Loucy (cell line): Measurements from ENCODE around the gene C12orf56.

Experiments used
- H2AFZ ChIP-seq: fragments of 200-600 bp; sonication (generic); 2 replicates; pipeline ENCODE4 v1.6.0; 2016; ENCODE audit warnings: antibody characterized with exemption, mild to moderate bottlenecking, low read length, moderate library complexity
- H3F3A ChIP-seq: fragments of 200-600 bp; 2 replicates; pipeline ENCODE4 v1.6.0; 2016; ENCODE audit warnings: antibody characterized with exemption, low read depth, mild to moderate bottlenecking
- H3K27me3 ChIP-seq: fragments of 200-600 bp; sonication (generic); 2 replicates; pipeline ENCODE4 v1.6.1; 2014; ENCODE audit warnings: low read length, mild to moderate bottlenecking; ENCODE audit not compliant: insufficient read depth, poor library complexity, severe bottlenecking
- H3K36me3 ChIP-seq: fragments of 200-600 bp; sonication (generic); 2 replicates; pipeline ENCODE4 v1.6.1; 2016; ENCODE audit warnings: low read length; ENCODE audit not compliant: insufficient read depth
- H3K4me1 ChIP-seq: fragments of 200-600 bp; sonication (generic); 2 replicates; pipeline ENCODE4 v1.5.1; 2014; ENCODE audit warnings: low read length, mild to moderate bottlenecking; ENCODE audit not compliant: insufficient read depth, poor library complexity, severe bottlenecking
- H3K4me2 ChIP-seq: fragments of 200-600 bp; sonication (generic); 2 replicates; pipeline ENCODE4 v1.6.0; 2014; ENCODE audit warnings: antibody characterized with exemption, low read length, low read depth, mild to moderate bottlenecking; ENCODE audit not compliant: poor library complexity, severe bottlenecking
- H3K4me3 ChIP-seq: fragments of 200-600 bp; sonication (generic); 2 replicates; pipeline ENCODE4 v1.5.1; 2014; ENCODE audit warnings: low read length, mild to moderate bottlenecking, mixed read lengths; ENCODE audit not compliant: poor library complexity, severe bottlenecking
- H3K79me2 ChIP-seq: fragments of 200-600 bp; sonication (generic); 2 replicates; pipeline ENCODE4 v1.6.1; 2014; ENCODE audit warnings: low read length; ENCODE audit not compliant: insufficient read depth
- H3K9ac ChIP-seq: fragments of 200-600 bp; sonication (generic); 2 replicates; pipeline ENCODE4 v1.6.0; 2014; ENCODE audit warnings: mild to moderate bottlenecking, low read depth, low read length, moderate library complexity; ENCODE audit not compliant: poor library complexity, severe bottlenecking
- H3K9me2 ChIP-seq: fragments of 200-600 bp; sonication (generic); replicated peaks from 2 replicates; pipeline ENCODE4 v1.6.1; 2016; ENCODE audit warnings: low read depth, low read length, mixed read lengths
- H3K9me3 ChIP-seq: fragments of 200-600 bp; sonication (generic); 2 replicates; pipeline ENCODE4 v1.6.1; 2014; ENCODE audit warnings: mild to moderate bottlenecking, antibody characterized with exemption, low read length, low read depth; ENCODE audit not compliant: insufficient read depth
- H4K20me1 ChIP-seq: fragments of 200-600 bp; sonication (generic); 2 replicates; pipeline ENCODE4 v1.6.0; 2014; ENCODE audit warnings: antibody characterized with exemption, low read length, mild to moderate bottlenecking; ENCODE audit not compliant: insufficient read depth, poor library complexity, severe bottlenecking
- CTCF ChIP-seq: fragments of 200-600 bp; sonication (generic); conservative IDR thresholded peaks from 2 replicates; pipeline ENCODE4 v1.5.1; 2014; ENCODE audit warnings: mild to moderate bottlenecking, antibody characterized with exemption, low read length
- EZH2phosphoT487 ChIP-seq: fragments of 200-600 bp; IDR thresholded peaks from 2 replicates; pipeline ENCODE4 v1.6.1; 2018; ENCODE audit warnings: antibody characterized with exemption, mild to moderate bottlenecking, moderate library complexity, borderline replicate concordance

The C12orf56 gene

GRCh38 chr12:64269161-64269560 is 121.4 kb downstream of the C12orf56 start:
- H3K4me2 ChIP-seq = no peak overlapping the region

GRCh38 chr12:64268409-64268808 is 122.1 kb downstream of the C12orf56 start:
- no peak overlapping the region for H2AFZ ChIP-seq
- no peak overlapping the region for H3K4me3 ChIP-seq
- no peaks in the 10 kb centered on the region for H3K9me2 ChIP-seq
- H3K27me3 ChIP-seq = no peaks in the 10 kb centered on the region
- H3K36me3 ChIP-seq = no peaks in the 10 kb centered on the region
- no peaks in the 10 kb centered on the region for H3K79me2 ChIP-seq
- no peaks in the 10 kb centered on the region for H3K4me1 ChIP-seq
- no peak overlapping the region for H3K4me2 ChIP-seq
- H4K20me1 ChIP-seq = no peaks in the 10 kb centered on the region
- no peak for TF ChIP-seq CTCF
- TF ChIP-seq EZH2phosphoT487 = no peak
- H3K9ac ChIP-seq = no peak overlapping the region
- H3K9me3 ChIP-seq = no peaks in the 10 kb centered on the region
- H3F3A ChIP-seq = no peaks in the 10 kb centered on the region

More at GRCh38 chr12:64269161-64269560, 121.4 kb downstream of the C12orf56 start:
- Histone ChIP-seq H3K9me2 (no peaks in the 10 kb centered on the region), H3K79me2 (no peaks in the 10 kb centered on the region), H3K4me1 (no peaks in the 10 kb centered on the region), H3K27me3 (no peaks in the 10 kb centered on the region), H2AFZ (no peak overlapping the region), H4K20me1 (no peaks in the 10 kb centered on the region), H3K9me3 (no peaks in the 10 kb centered on the region), H3K36me3 (no peaks in the 10 kb centered on the region), H3F3A (no peaks in the 10 kb centered on the region), H3K4me3 (no peak overlapping the region), H3K9ac (no peak overlapping the region)
- TF ChIP-seq CTCF (no peak), EZH2phosphoT487 (no peak)

- no peaks in the 10 kb centered on the region for H3K9me3 ChIP-seq
- no peak for TF ChIP-seq CTCF
- no peak for TF ChIP-seq EZH2phosphoT487
- H3K27me3 ChIP-seq = no peaks in the 10 kb centered on the region
- H3K9ac ChIP-seq = no peak overlapping the region
- H3K4me2 ChIP-seq = no peak overlapping the region
- no peak overlapping the region for H2AFZ ChIP-seq
- no peaks in the 10 kb centered on the region for H3K4me1 ChIP-seq
- no peaks in the 10 kb centered on the region for H4K20me1 ChIP-seq
- H3K9me2 ChIP-seq = no peaks in the 10 kb centered on the region
- H3F3A ChIP-seq = no peaks in the 10 kb centered on the region
- H3K79me2 ChIP-seq = no peaks in the 10 kb centered on the region
- no peaks in the 10 kb centered on the region for H3K36me3 ChIP-seq
- H3K4me3 ChIP-seq = no peak overlapping the region
Observed at GRCh38 chr12:64265839-64266238, 124.7 kb downstream of the C12orf56 start.
